PC-3 (cell line): ENCODE data around the gene GTF2A1L. TPM values are rescaled to one million over a fixed set of nuclear protein-coding genes. Genes with fewer than 3 reads are reported as not detected.

Experiments
- ATAC-seq: fragments of 200-7000 bp; cut with Tn5 transposase; 2 replicates; pipeline ENCODE4 v1.9.1; 2020; ENCODE audit warnings: mild to moderate bottlenecking, moderate library complexity
- BruUV-seq: library from RNA; stranded (reverse); fragments of 400-500 nt; replicated peaks from 2 replicates; lab custom pipeline; 2021; lab: Mats Ljungman, UMichigan
- CTCF ChIA-PET: fragments of 300-600 bp; sonication (Branson Sonifier 250); formaldehyde crosslinking; loops from one replicate; lab custom pipeline; 2022; ENCODE audit warnings: antibody characterized with exemption; lab: Charles Lee
- POLR2A ChIA-PET: fragments of 300-600 bp; sonication (Branson Sonifier 250); formaldehyde crosslinking; loops from one replicate; lab custom pipeline; 2022; ENCODE audit warnings: antibody characterized with exemption; ENCODE audit not compliant: unreplicated experiment; lab: Charles Lee
- DNase-seq: peaks from one replicate; pipeline ENCODE4 v3.0.0-alpha.2; 2015
- H2AFZ ChIP-seq: fragments of 300-600 bp; sonication (generic); 2 replicates; pipeline ENCODE4 v1.6.0; 2016; ENCODE audit warnings: antibody characterized with exemption, low read length
- H3F3A ChIP-seq: fragments of 300-600 bp; sonication (generic); one replicate; pipeline ENCODE4 v1.6.0; 2017; ENCODE audit warnings: antibody characterized with exemption, low read length, control low read depth, mild to moderate bottlenecking; ENCODE audit not compliant: unreplicated experiment
- H3K27ac ChIP-seq: fragments of 300-600 bp; sonication (generic); 2 replicates; pipeline ENCODE4 v1.5.1; 2016; ENCODE audit warnings: mild to moderate bottlenecking, low read length
- H3K27me3 ChIP-seq: fragments of 300-600 bp; sonication (generic); 2 replicates; pipeline ENCODE4 v1.6.1; 2016; ENCODE audit warnings: low read length, mixed read lengths
- H3K36me3 ChIP-seq: fragments of 300-600 bp; sonication (generic); 2 replicates; pipeline ENCODE4 v1.6.1; 2016; ENCODE audit warnings: low read depth, mixed run types, low read length, mixed read lengths
- H3K4me1 ChIP-seq: fragments of 300-600 bp; sonication (generic); 2 replicates; pipeline ENCODE4 v1.5.1; 2016; ENCODE audit warnings: low read length; ENCODE audit not compliant: insufficient read depth
- H3K4me2 ChIP-seq: fragments of 300-600 bp; sonication (generic); 2 replicates; pipeline ENCODE4 v1.6.0; 2016; ENCODE audit warnings: low read length
- H3K4me3 ChIP-seq: fragments of 300-600 bp; sonication (generic); 2 replicates; pipeline ENCODE4 v1.5.1; 2016; ENCODE audit warnings: mild to moderate bottlenecking, low read length, mixed read lengths
- H3K79me2 ChIP-seq: fragments of 300-600 bp; sonication (generic); 2 replicates; pipeline ENCODE4 v1.6.1; 2017; ENCODE audit warnings: low read length, mixed read lengths
- H3K9ac ChIP-seq: fragments of 300-600 bp; sonication (generic); 2 replicates; pipeline ENCODE4 v1.6.0; 2016; ENCODE audit warnings: mild to moderate bottlenecking, low read length
- H3K9me2 ChIP-seq: fragments of 300-600 bp; sonication (generic); replicated peaks from 2 replicates; pipeline ENCODE4 v1.6.1; 2016; ENCODE audit warnings: mixed run types, low read length, mixed read lengths
- H3K9me3 ChIP-seq: fragments of 300-600 bp; sonication (generic); 2 replicates; pipeline ENCODE4 v1.6.1; 2016; ENCODE audit warnings: low read length, mixed read lengths
- H4K20me1 ChIP-seq: fragments of 300-600 bp; sonication (generic); 2 replicates; pipeline ENCODE4 v1.6.1; 2016; ENCODE audit warnings: low read length, mixed read lengths
- EZH2 ChIP-seq: fragments of 300-600 bp; sonication (generic); IDR thresholded peaks from one replicate; pipeline ENCODE4 v1.6.1; 2017; ENCODE audit warnings: antibody characterized with exemption, mild to moderate bottlenecking, low read length; ENCODE audit not compliant: unreplicated experiment
- EZH2phosphoT487 ChIP-seq: fragments of 300-600 bp; sonication (generic); IDR thresholded peaks from 2 replicates; pipeline ENCODE4 v1.6.1; 2018; ENCODE audit warnings: mild to moderate bottlenecking, antibody characterized with exemption, low read length, borderline replicate concordance
- intact Hi-C: fragments of 100-400 bp; cut with micrococcal nuclease; formaldehyde crosslinking; loops from 2 replicates; pipeline ENCODE4 v1.9.0; 2023
- total RNA-seq: library from RNA; depleted of rRNA; stranded (reverse); fragments of >200 nt; gene quantifications from 2 replicates; pipeline ENCODE4 v1.2.3, GENCODE V29; 2014
- TF ChIP-seq, protein P1 (sequence below): fragments of 300-600 bp; sonication (generic); conservative IDR thresholded peaks from 2 replicates; pipeline ENCODE4 v1.5.1; 2017; ENCODE audit warnings: antibody characterized with exemption, low read depth, mild to moderate bottlenecking, low read length

The GTF2A1L gene
- total RNA-seq, 1 experiment from 2014 or later: not detected

DNA sequence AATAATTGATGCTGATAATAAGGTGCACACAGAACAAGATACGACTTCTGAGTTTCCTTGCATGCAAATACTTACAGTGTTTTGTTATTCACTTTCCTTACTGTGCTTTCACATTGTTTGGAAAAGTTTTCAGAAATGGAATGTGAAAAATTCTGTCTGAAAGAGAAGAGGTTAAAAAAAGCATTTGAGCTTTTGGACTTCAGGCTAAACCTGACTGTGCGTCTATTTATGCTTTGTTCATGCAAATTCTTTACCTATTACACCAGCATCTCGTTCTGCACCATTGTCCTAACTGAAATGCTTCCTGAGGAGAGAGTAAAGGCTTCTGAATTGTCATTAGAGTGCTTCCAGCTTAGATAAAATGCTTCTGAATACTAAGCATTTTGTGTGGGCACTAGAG lies 76.5 kb downstream of the GTF2A1L start:
- no peak for TF ChIP-seq EZH2phosphoT487
- TF ChIP-seq, protein P1, sequence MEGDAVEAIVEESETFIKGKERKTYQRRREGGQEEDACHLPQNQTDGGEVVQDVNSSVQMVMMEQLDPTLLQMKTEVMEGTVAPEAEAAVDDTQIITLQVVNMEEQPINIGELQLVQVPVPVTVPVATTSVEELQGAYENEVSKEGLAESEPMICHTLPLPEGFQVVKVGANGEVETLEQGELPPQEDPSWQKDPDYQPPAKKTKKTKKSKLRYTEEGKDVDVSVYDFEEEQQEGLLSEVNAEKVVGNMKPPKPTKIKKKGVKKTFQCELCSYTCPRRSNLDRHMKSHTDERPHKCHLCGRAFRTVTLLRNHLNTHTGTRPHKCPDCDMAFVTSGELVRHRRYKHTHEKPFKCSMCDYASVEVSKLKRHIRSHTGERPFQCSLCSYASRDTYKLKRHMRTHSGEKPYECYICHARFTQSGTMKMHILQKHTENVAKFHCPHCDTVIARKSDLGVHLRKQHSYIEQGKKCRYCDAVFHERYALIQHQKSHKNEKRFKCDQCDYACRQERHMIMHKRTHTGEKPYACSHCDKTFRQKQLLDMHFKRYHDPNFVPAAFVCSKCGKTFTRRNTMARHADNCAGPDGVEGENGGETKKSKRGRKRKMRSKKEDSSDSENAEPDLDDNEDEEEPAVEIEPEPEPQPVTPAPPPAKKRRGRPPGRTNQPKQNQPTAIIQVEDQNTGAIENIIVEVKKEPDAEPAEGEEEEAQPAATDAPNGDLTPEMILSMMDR: no peak
- Histone ChIP-seq H3K9me2 (no peaks in the 10 kb centered on the region), H4K20me1 (no peaks in the 10 kb centered on the region), H3K36me3 (no peaks in the 10 kb centered on the region), H3K27me3 (peaks cover 24% of the 10 kb centered on the region), H3K9me3 (no peaks in the 10 kb centered on the region), H2AFZ (no peak overlapping the region), H3F3A (no peaks in the 10 kb centered on the region), H3K27ac (no peak overlapping the region), H3K9ac (no peak overlapping the region), H3K4me1 (no peaks in the 10 kb centered on the region), H3K4me2 (no peak overlapping the region), H3K4me3 (no peak overlapping the region), H3K79me2 (no peaks in the 10 kb centered on the region)
- CTCF ChIA-PET: no interaction called here
- intact Hi-C loops: no loop called here
- no TSS peak for BruUV-seq
- ATAC-seq: no peak
- no peak for DNase-seq
- POLR2A ChIA-PET: no interaction called here

DNA sequence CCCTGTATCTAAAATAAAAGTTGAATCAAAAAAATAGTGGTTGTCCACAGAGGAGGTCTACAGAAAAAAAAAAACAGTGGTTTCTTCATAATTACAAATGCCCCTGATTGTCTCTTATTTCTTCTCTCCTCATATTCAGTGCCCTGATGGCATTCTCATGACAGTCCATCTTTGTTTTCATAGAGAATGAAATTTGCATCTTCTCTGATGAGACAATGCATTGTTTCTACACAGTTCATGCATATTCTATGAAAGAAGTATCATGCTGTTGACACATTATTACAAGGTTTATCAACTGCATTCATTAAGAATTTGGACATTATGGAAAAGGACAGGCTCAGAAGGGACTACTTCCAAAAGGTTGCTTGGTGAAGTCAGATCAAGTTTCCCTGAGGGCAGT lies 78.3 kb downstream of the GTF2A1L start:
- no peaks in the 10 kb centered on the region for H3K4me1 ChIP-seq
- DNase-seq (no peak), ATAC-seq (no peak)
- no peaks in the 10 kb centered on the region for H3K9me3 ChIP-seq
- H3K27me3 ChIP-seq: peaks cover 8% of the 10 kb centered on the region
- TF ChIP-seq EZH2phosphoT487 (no peak), EZH2 (no peak)
- TF ChIP-seq, protein P1: no peak
- H3K9ac ChIP-seq: no peak overlapping the region
- CTCF ChIA-PET: no interaction called here
- H3K4me3 ChIP-seq: no peak overlapping the region
- intact Hi-C loops: no loop called here
- H2AFZ ChIP-seq: no peak overlapping the region
- H3K36me3 ChIP-seq: no peaks in the 10 kb centered on the region
- POLR2A ChIA-PET: no interaction called here
- BruUV-seq: no TSS peak
- no peaks in the 10 kb centered on the region for H3K79me2 ChIP-seq
- H3F3A ChIP-seq: no peaks in the 10 kb centered on the region
- H3K27ac ChIP-seq: no peak overlapping the region
- no peak overlapping the region for H3K4me2 ChIP-seq
- no peaks in the 10 kb centered on the region for H3K9me2 ChIP-seq
- no peaks in the 10 kb centered on the region for H4K20me1 ChIP-seq

DNA sequence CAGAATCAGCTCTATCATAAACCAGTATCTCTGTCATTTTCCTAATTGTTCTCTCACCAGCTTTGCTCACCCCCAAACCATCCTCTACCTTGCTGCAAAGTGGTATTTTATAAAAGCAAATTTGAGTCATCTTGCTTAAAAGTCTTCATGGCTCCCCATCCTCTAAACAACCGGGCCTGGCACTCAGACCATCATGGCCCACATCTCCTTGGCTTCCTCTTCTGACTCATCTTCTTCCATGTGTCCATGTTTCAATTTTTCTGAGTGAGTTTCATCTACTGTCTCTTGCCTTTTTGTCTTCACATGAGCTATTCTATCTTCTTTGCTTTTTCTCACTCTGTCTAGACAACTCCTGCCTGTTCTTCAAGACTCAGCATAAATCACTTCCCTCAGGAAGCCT lies 79.2 kb downstream of the GTF2A1L start:
- Histone ChIP-seq H3K9me2 (no peaks in the 10 kb centered on the region), H3K4me2 (no peak overlapping the region), H4K20me1 (no peaks in the 10 kb centered on the region), H3K36me3 (no peaks in the 10 kb centered on the region), H3F3A (no peaks in the 10 kb centered on the region), H3K9me3 (no peaks in the 10 kb centered on the region), H3K4me1 (no peaks in the 10 kb centered on the region), H3K27me3 (peaks cover 8% of the 10 kb centered on the region), H3K4me3 (no peak overlapping the region), H3K27ac (no peak overlapping the region), H2AFZ (no peak overlapping the region), H3K79me2 (no peaks in the 10 kb centered on the region), H3K9ac (no peak overlapping the region)
- DNase-seq: no peak
- no peak for ATAC-seq
- intact Hi-C loops: no loop called here
- ChIA-PET POLR2A (no interaction called here), CTCF (no interaction called here)
- no TSS peak for BruUV-seq
- TF ChIP-seq EZH2: no peak
- TF ChIP-seq, protein P1: no peak
- no peak for TF ChIP-seq EZH2phosphoT487
